GM19468 (cell line): ENCODE results near the gene PLSCR3.

Experiments
- ATAC-seq: cut with Tn5 transposase; IDR thresholded peaks from one replicate; pipeline ENCODE4 v1.9.1; 2021; ENCODE audit warnings: mild to moderate bottlenecking, moderate library complexity, moderate number of reproducible peaks; ENCODE audit not compliant: unreplicated experiment; ENCODE audit errors: extremely low read depth

Gene PLSCR3

GRCh38 chr17:7407485-7408251 is 13.3 kb upstream of the PLSCR3 start, which contains the start of gene NLGN2:
Gene NLGN2, plus strand, starts transcription at chr17:7407845. Its CDS starts 411 bp downstream, at chr17:7408256.
- ATAC-seq, result no peak

- no peak for ATAC-seq
Measured at GRCh38 chr17:7407082-7407481, 12.8 kb upstream of the PLSCR3 start.

GRCh38 chr17:7406235-7406825 is 12.0 kb upstream of the PLSCR3 start:
- ATAC-seq, result no peak

- ATAC-seq, result no peak
Measured at GRCh38 chr17:7405350-7406234, 11.3 kb upstream of the PLSCR3 start.

GRCh38 chr17:7404737-7405349 is 10.5 kb upstream of the PLSCR3 start:
- no peak for ATAC-seq

GRCh38 chr17:7403977-7404736 is 9.8 kb upstream of the PLSCR3 start, which contains the start of gene TMEM256:
Gene TMEM256, minus strand, starts transcription at chr17:7404097. Its CDS starts 13 bp downstream, at chr17:7404084.
- ATAC-seq, result peak; percentile 81

GRCh38 chr17:7403727-7403976 is 9.3 kb upstream of the PLSCR3 start:
- ATAC-seq, result no peak

- ATAC-seq, result no peak
Measured at GRCh38 chr17:7403043-7403726, 8.9 kb upstream of the PLSCR3 start.

- ATAC-seq, result no peak
Measured at GRCh38 chr17:7398612-7399011, 4.3 kb upstream of the PLSCR3 start.

- no peak for ATAC-seq
Measured at GRCh38 chr17:7396147-7396546, 1.8 kb upstream of the PLSCR3 start.

- ATAC-seq, result peak; percentile 15
Measured at GRCh38 chr17:7393613-7394451, 493 bp downstream of the PLSCR3 start.

- ATAC-seq, result no peak
Measured at GRCh38 chr17:7392696-7393612, 1.4 kb downstream of the PLSCR3 start.

- no peak for ATAC-seq
Measured at GRCh38 chr17:7391307-7391706, 3.0 kb downstream of the PLSCR3 start.

GRCh38 chr17:7389924-7390910 is 4.1 kb downstream of the PLSCR3 start:
- ATAC-seq, result no peak

GRCh38 chr17:7388856-7389255 is 5.5 kb downstream of the PLSCR3 start:
- ATAC-seq, result no peak

GRCh38 chr17:7384489-7385081 is 9.7 kb downstream of the PLSCR3 start:
- no peak for ATAC-seq
